Esophagus squamous epithelium (tissue), 5 donors: Measurements from ENCODE around the gene ATP6V0C. TPM values are rescaled to one million over a fixed set of nuclear protein-coding genes. Genes with fewer than 3 reads are reported as not detected.

Experiments
- DNase-seq: peaks from one replicate; lab custom pipeline; 2025; lab: John Stamatoyannopoulos, UW
- H3K27ac ChIP-seq, 4 donors: fragments of 200-600 bp; sonication (generic); one replicate each; pipeline ENCODE4 v1.5.1; 2016 to 2019; ENCODE audit warnings: mild to moderate bottlenecking in 1 of 4
- H3K27me3 ChIP-seq, 4 donors: fragments of 200-600 bp; sonication (generic); 1 replicate in 3 of 4; 2 replicates in 1 of 4; pipeline versions ENCODE4 v1.5.1 to v1.6.0; 2017 to 2021; ENCODE audit warnings: antibody characterized with exemption in 1 of 4
- H3K36me3 ChIP-seq, 3 donors: fragments of 200-600 bp; sonication (generic); one replicate each; pipeline ENCODE4 v1.5.1; 2016 to 2019
- H3K4me1 ChIP-seq, 3 donors: fragments of 200-600 bp; sonication (generic); one replicate each; pipeline ENCODE4 v1.5.1; 2017 to 2019
- H3K4me3 ChIP-seq, 4 donors: fragments of 200-600 bp; sonication (generic); 1 replicate in 3 of 4; 2 replicates in 1 of 4; pipeline ENCODE4 v1.5.1; 2016 to 2019; ENCODE audit warnings: mild to moderate bottlenecking in 2 of 4, moderate library complexity in 1 of 4
- H3K9me3 ChIP-seq, 3 donors: fragments of 200-600 bp; sonication (generic); one replicate each; pipeline ENCODE4 v1.5.1; 2016 to 2019
- CTCF ChIP-seq, 6 experiments: fragments of 450-650 bp in 4 of 6; fragments of 200-600 bp in 2 of 6; sonication (generic) in 2 of 6; IDR thresholded peaks; one replicate each; pipeline ENCODE4 v1.5.1; 2016 to 2019; ENCODE audit warnings: antibody characterized with exemption in 6 of 6, mild to moderate bottlenecking in 4 of 6, moderate library complexity in 4 of 6
- POLR2A ChIP-seq, 4 donors: fragments of 450-650 bp; IDR thresholded peaks; one replicate each; pipeline ENCODE4 v1.6.1; 2017; ENCODE audit warnings: antibody characterized with exemption in 4 of 4, mild to moderate bottlenecking in 4 of 4, moderate library complexity in 3 of 4
- whole genome bisulfite sequencing, 2 donors: methylation state at CpG; one replicate each; pipeline ENCODE4 v1.1.5; 2018; 5-methylcytosine and 5-hydroxymethylcytosine counted together
- intact Hi-C: fragments of 100-400 bp; cut with DNase I; formaldehyde crosslinking; loops from one replicate; pipeline ENCODE4 v1.15.0; 2022
- total RNA-seq, 4 donors: library from RNA; depleted of rRNA; stranded (reverse); fragments of >200 nt; gene quantifications; one replicate each; pipeline ENCODE4 v1.1.0, GENCODE V29; 2016
- donor health status: DM: yes; HTN: yes; CAD: no.

Gene ATP6V0C
- total RNA-seq, 4 donors from 2014 or later: 70.8 to 196 (median 125) TPM

- H3K4me3 ChIP-seq: peak overlapping the region in 1 of 4 donors; percentile 36
- peaks cover 31 to 83% (median 59%) of the 10 kb centered on the region in 3 donors for H3K4me1 ChIP-seq
- intact Hi-C loops: no loop called here
- TF ChIP-seq CTCF (IDR thresholded peaks at IDR 0.05) (no peak), POLR2A (IDR thresholded peaks at IDR 0.05) (no peak)
- WGBS, 2 donors: 20% methylated on average over 1 of the region's 9 CpGs; no CpG with 5 or more reads in 1 of the 2 donors
- no peak for DNase-seq
- H3K36me3 ChIP-seq: no peaks in the 10 kb centered on the region
- no peaks in the 10 kb centered on the region for H3K9me3 ChIP-seq
- H3K27ac ChIP-seq: no peak overlapping the region
- peaks cover 4 to 75% (median 18%) of the 10 kb centered on the region in 4 donors for H3K27me3 ChIP-seq
Observed at GRCh38 chr16:2470603-2471015, 43.1 kb upstream of the ATP6V0C start.

GRCh38 chr16:2471016-2471652 is 42.6 kb upstream of the ATP6V0C start, which contains the start of gene NTN3:
Gene NTN3, plus strand, starts transcription at chr16:2471297. Its CDS starts 405 bp downstream, at chr16:2471702.
- DNase-seq: no peak
- no peak for TF ChIP-seq POLR2A (IDR thresholded peaks at IDR 0.05)
- intact Hi-C loops: no loop called here
- Histone ChIP-seq H3K36me3 (no peaks in the 10 kb centered on the region), H3K9me3 (no peaks in the 10 kb centered on the region), H3K4me1 (peaks cover 35 to 88% (median 64%) of the 10 kb centered on the region in 3 donors), H3K27me3 (peaks cover 4 to 77% (median 18%) of the 10 kb centered on the region in 4 donors), H3K27ac (no peak within 1 kb of the TSS), H3K4me3 (peak within 1 kb of the TSS; percentile 0 to 58 (median 18))
- no CpG with 5 or more reads among the region's 59 CpGs for WGBS, 2 donors

GRCh38 chr16:2471653-2472487 is 41.9 kb upstream of the ATP6V0C start:
- H3K9me3 ChIP-seq: no peaks in the 10 kb centered on the region
- intact Hi-C loops: no loop called here
- DNase-seq: no peak
- TF ChIP-seq POLR2A (IDR thresholded peaks at IDR 0.05): no peak
- TF ChIP-seq CTCF (IDR thresholded peaks at IDR 0.05): no peak
- H3K27ac ChIP-seq: no peak overlapping the region
- no CpG with 5 or more reads among the region's 61 CpGs for WGBS, 2 donors
- peak overlapping the region in 3 of 4 donors; percentile 1 to 58 (median 36) for H3K4me3 ChIP-seq
- H3K27me3 ChIP-seq: peaks cover 4 to 76% (median 18%) of the 10 kb centered on the region in 4 donors
- peaks cover 35 to 90% (median 65%) of the 10 kb centered on the region in 3 donors for H3K4me1 ChIP-seq
- H3K36me3 ChIP-seq: no peaks in the 10 kb centered on the region

GRCh38 chr16:2472488-2472864 is 41.3 kb upstream of the ATP6V0C start:
- WGBS, 2 donors: 97% methylated on average over 11 of the region's 27 CpGs; no CpG with 5 or more reads in 1 of the 2 donors
- Histone ChIP-seq H3K27ac (no peak overlapping the region), H3K36me3 (no peaks in the 10 kb centered on the region), H3K4me1 (peaks cover 35 to 85% (median 63%) of the 10 kb centered on the region in 3 donors), H3K27me3 (peaks cover 4 to 70% (median 18%) of the 10 kb centered on the region in 4 donors), H3K9me3 (no peaks in the 10 kb centered on the region), H3K4me3 (no peak overlapping the region)
- TF ChIP-seq POLR2A (IDR thresholded peaks at IDR 0.05): no peak
- TF ChIP-seq CTCF (IDR thresholded peaks at IDR 0.05): no peak
- DNase-seq: no peak
- intact Hi-C loops: no loop called here

GRCh38 chr16:2472885-2473445 is 40.8 kb upstream of the ATP6V0C start:
- Histone ChIP-seq H3K36me3 (no peaks in the 10 kb centered on the region), H3K4me1 (peaks cover 35 to 80% (median 58%) of the 10 kb centered on the region in 3 donors), H3K27ac (no peak overlapping the region), H3K9me3 (no peaks in the 10 kb centered on the region), H3K4me3 (no peak overlapping the region), H3K27me3 (peaks cover 4 to 65% (median 18%) of the 10 kb centered on the region in 4 donors)
- 81% methylated on average over 7 of the region's 14 CpGs; no CpG with 5 or more reads in 1 of the 2 donors for WGBS, 2 donors
- DNase-seq: no peak
- no peak for TF ChIP-seq POLR2A (IDR thresholded peaks at IDR 0.05)
- no peak for TF ChIP-seq CTCF (IDR thresholded peaks at IDR 0.05)
- intact Hi-C loops: no loop called here
